Limb (tissue), 2 donors: ENCODE results near the gene ATP2C2.

Experiments used
- DNase-seq, 2 donors: peaks; one replicate each; pipeline ENCODE4 v3.0.0-alpha.2; 2016; ENCODE audit errors: extremely low spot score in 2 of 2

ATP2C2 gene

DNA sequence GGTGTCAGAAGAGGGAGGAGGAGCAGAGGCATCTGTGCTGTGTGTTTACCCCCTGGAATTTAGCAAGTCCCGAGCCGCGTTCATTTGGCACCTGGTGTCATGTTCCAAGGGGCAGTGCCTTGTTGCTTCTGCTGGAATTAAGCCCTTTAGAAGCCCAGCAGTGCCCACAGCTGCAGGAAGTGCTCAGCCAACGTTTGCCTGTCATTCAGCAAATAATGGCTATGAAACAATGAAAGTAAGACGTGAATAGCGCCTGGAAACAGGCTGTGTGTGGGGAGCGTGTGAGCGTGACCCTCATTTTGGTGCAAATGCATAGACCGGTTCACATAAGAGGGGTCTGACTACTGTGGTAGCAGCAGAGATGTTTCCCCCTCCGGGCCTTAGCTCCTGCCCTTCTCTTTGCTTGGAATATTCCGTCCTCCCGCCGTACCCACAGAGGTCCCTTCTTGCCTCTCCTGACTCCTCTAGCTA is 5.8 kb upstream of the ATP2C2 start:
- no peak for DNase-seq

DNA sequence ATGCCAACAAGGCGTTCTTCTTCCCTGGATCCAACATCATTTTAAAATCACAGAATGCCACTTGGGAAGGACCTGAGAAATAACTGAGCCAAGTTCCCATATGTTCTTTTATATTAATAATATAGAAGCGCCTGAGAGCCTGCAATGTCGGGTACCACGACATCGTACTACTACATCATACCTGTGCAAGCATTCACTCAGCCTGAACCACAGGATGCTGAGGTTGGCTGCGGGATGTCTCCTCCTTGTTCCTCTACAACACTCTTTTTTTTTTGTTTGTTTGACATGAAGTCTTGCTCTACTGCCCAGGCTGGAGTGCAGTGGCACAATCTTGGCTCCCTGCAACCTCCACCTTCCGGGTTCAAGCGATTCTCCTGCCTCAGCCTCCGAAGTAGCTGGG is 2.1 kb upstream of the ATP2C2 start:
- DNase-seq, result no peak

DNA sequence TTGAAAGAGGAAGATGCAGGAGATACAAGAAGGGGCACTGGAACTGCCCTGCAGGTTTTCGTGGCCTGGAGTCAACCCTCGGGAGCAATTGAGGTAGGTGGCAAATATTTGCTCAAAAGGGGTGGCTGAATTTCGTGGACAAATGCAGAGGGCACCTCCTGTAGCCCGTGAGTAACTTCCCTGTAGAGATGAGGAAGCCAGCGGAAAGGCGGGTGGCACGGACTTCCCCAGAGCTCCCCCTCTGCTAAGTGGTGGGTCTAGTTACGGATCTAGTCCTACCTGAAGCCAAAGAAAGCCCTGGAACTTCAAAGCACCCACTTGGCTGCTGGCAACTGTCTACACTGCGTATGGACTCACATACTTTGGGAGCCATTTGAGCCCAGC is 1.0 kb upstream of the ATP2C2 start:
- DNase-seq, result no peak

DNA sequence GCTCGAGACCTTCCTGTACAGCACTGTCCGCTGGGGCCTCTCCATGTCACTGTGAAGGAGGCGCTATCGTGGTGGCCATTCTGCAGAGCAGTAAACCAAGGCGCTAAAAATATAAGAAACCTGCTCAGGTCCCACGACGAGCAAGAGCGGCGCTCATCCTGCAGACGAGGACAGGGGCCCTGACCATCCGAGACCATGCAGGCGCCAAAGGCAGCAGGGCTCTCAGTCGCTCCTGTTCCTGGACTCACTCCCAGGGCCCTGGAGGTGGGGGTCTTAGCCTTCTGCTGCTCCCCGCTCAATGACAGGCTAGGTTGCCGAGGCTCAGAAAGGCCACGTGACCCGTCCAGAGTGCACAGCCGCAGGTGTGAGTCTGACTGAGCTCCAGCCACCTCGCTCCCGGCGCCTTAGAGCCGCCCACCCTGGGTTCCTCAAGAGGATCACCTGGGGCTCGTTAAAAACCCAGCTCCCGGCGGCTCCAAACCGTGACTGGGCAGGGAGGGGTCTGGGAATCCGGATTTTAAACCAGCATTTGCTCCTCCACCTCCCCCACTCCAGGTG is 509 bp upstream of the ATP2C2 start:
- no peak for DNase-seq

DNA sequence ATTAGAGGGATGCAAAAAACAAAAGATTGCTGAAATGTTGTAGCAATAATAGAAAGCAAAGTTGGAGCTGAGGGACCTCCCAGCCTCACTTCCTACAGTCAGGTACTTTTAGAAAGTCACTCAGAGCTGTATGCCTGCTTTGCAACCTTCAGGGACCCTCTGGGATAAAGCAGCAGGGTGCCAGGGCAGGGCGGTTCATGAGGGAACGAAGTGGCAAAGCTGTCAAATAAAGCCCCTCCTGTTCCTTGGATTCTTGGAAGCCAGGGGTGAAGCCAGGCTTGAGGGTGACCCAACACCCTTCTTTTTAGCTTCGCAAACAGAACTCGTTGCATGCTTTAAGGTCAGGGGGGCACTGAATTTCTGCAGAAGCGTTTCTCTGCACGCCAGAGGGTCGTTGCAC is 767 bp downstream of the ATP2C2 start:
- DNase-seq, result no peak

DNA sequence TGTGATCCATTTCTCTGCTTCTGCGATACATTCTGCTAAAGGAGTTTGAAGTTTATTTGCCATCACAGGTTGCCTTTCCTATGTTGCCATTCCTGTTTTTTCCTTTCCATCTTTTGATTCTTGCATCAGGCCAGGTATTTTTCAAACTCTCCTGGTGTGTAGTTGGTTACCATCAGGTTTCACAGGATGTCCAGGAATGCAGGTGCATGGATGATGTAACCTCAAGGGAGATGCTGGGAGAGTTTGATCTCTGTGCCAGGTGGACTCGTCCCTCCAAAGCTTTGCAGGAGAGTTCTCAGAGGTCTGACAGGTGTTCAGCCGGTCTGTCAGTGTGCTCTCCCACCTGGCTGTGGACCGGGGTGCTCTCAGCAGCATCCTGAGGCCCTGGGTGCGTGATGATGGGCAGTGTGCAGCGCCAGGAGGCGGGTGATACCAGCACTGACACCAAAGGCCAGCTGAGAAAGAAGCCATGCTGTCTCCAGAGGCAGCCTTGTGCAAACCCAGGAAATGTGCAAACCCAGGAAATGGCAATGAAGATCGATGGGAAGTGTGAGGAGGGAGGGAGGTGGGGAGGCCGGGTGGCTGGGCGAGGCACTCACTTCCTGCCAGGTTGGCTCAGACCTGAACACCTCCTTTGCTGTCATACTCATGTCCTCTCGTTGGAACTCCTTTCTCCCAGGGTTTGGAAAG is 1.7 kb downstream of the ATP2C2 start:
- DNase-seq, result no peak

DNA sequence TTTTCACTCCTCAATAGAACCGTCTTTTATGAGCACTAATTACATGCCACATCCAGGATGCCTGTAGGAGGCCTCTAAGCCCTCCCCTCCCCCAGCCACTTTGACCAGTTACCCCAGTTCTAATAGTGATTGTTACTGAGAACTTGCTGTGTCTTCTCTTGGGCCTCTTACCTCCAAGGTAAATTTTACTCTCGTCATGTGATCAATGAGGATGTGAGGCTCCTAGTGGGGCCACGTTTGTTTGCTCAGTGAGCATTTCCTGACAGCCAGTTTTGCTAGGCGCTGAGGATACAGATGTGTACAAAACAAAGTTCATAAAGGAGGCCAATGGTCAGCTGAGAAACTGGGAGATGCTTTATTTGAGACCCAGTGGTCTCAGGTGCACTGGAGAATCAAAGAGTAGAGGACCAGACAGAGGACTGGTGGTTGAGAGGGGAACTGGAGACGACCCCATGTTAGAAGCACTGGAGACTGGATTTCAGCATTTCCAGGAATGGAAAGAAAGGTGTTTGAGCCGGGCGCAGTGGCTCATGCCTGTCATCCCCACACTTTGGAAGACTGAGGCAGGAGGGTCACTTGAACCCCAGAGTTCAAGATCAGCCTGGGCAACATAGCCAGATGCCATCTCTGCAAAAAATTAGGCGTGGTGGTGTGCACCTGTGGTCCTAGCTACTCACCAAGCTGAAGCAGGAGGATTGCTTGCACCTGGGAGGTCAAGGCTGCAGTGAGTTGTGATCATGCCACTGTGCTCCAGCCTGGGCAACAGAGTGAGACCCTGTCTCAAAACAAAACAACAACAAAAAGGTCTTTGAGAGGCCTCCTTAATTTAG is 2.6 kb downstream of the ATP2C2 start:
- no peak for DNase-seq

DNA sequence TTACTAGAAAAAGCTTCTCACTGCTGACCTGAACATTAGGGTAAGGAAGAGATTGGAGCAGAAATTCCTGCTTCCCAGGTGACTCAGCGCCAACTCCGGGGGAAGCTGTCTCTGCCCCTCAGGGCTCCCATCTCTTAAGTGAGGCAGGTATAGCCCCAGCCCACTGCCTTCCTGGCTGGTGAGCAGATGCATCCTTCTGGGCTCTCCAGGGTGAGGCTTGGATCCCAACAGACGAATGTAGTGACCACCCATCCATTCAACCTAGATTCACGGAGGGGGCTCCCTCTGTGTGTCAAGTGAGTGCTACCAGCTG is 3.2 kb downstream of the ATP2C2 start:
- DNase-seq, result no peak

DNA sequence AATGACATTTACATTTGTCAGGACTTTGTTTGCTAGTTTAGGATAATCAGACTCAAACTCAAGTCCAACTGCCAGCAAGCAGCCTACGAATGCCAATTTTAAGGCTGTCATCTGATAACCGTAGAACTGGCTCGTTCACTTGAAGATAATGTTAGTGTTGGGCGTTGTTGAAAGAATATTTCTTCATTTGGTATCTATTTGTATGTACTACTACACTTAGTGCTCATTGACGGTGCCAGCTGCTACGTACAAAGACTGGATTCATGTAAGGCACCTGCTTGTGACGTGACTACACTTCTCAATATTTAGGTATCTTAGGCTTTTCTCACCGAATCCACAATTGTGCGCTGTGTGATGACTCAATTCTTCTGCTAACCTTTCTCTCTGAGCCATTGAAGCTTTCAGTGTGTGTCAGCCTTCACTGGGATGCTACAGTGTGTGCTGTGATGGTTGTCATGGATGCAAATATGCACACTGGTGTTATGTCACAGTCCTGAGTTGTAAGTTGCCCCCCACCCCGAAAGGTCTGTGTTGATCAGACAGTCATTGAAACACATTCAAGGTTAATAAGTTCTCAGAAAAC is 5.7 kb downstream of the ATP2C2 start:
- no peak for DNase-seq

DNA sequence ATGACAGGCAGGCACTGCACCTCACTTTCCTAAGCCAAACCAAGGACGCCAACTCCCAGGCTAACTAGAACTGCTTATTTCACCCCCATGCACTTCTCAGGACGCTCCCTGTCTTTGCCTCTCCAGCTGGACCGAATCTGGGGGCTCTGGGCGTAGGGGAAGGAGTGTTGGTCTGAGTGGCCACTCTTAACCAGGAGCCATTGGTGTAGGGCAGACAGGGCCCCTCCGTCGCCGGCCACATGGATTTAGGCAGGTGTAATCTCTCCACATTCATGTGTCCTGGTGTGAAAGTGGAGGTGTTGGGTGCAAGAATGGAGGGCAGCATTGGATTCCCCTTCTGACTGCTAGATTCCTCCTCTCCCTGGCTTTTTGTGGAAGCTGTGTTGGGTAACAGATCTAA is 9.8 kb downstream of the ATP2C2 start:
- no peak for DNase-seq

DNA sequence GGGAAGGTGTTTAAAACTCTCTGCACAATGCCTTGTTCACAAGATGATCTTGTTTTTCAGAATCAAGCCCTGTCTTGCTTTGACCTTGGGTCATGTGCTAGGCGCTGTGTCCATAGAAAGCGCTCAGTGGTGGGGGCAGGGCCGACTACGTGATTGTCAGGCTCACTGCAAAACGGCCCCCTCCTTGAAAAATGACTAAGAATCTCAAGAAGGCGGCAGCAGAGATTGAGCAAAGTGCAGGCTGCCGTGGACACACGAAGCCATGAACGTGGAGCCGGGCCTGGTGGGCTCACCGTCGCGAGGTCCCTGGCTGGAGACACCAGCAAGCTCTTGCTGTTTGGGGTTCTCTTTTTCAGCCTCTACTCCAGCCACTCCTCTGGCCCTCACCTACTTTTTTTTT is 10.2 kb downstream of the ATP2C2 start:
- no peak for DNase-seq

DNA sequence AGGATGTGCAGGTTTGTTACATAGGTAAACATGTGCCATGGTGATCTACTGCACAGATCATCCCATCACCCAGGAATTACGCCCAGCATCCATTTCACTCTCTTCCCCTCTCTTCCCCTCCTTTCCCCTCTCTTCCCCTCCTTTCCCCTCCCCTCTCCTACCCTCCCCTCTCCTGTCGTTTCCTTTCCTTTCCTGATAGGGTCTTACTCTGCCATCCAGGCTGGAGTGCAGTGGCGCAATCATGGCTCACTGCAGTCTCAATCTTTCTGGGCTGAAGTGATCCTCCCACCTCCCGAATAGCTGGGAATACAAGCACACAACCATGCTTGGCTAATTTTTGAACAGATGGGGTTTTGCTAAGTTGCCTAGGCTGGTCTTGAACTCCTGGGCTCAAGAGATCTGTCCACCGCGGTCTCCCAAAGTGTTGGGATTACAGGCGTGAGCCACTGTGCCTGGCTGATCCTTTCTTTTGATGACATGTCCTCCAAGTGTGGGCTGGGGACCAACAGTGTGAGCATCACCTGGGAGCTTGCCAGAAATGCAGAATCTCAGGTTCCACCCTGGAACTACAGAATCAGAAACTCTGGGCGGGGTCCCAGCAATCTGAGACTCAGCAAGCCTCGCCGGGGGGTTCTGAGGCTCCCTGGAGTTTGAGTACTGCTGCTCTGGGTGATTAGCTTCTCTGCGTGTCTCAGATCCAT is 10.8 kb downstream of the ATP2C2 start:
- no peak for DNase-seq

DNA sequence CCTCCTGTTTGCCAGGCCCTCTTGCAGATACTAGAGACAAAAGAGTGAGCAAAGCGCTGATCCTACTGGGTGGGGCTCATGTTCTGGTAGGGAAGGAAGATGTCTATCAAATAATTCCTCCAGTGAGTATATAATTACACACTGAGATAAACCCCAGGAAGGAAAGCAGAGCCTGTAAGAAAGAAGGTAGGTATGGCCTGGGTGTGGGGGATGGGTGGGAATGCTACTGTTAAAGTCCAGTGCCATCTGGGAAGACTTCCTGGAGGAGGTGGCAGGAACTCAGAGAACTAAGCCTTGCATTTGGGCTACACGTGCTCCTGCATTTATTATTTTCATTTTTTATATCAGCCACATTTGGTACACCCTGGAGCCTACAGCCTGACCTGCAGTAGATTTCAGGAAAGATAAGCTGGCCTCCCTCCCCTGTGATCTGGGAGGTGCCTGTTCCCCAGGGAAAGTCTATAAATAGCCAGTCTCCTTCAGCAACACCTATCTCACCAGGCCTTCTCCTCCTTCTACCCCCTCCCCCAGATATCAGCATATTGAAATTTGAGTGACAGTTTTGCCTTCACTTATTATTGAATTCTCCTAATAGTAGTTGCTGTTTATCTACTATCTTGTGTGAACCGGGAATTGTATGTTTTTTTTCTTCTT is 11.5 kb downstream of the ATP2C2 start:
- DNase-seq, result no peak

DNA sequence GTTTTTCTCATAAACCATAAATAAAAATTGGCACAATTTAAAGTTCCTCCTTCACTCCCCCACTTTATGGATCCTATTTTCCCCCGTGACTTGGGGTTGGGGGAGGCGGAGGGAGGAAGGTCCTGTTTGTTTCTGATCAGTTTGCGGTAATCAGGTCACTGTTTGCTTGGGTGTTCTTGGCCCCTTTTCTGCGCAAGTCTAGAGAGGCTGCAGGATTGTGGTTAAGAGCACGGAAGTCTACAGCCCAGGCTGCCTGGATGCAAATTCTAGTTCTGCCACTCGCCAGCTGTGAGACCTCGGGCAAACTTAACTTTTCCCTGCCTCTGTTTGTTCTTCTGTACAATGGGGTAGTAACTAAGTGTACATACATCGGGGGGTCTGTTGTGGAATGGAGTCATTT is 12.1 kb downstream of the ATP2C2 start:
- DNase-seq, result no peak

DNA sequence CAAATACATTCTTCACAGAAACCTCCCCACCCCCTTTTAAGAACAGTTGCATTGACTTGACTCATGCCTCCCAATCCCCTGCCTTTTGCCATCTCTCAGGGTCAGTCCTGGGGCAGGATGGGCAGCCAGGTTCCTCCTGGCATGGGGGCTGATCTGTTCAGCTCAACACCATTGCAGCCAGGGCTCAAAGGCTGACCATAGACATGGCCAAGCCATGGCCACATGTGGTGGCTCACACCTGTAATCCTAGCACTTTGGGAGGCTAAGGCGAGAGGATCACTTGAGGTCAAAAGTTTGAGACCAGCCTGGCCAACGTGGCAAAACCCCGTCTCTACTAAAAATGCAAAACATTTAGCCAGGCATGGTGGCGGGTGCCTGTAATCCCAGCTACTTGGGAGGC is 14.1 kb downstream of the ATP2C2 start:
- no peak for DNase-seq

DNA sequence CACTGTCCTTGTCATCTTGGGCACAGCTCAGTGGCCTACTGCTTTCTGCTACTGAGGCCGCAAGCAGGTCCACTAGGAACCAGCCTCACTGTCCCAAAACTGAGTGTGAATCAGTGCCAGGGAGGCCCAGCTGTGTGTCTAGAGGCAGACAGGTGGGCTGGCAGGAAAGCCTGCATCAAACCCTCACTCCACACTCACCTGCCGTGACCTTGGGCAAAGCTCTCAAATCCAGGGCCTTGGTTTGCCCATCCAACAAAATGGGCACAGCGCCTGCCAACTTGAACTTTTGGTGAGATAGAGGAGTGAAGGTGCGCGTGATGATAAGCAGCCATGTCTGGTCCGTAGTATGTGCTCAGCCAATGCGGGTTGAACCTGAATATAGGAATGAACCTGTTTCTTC is 14.8 kb downstream of the ATP2C2 start:
- no peak for DNase-seq

DNA sequence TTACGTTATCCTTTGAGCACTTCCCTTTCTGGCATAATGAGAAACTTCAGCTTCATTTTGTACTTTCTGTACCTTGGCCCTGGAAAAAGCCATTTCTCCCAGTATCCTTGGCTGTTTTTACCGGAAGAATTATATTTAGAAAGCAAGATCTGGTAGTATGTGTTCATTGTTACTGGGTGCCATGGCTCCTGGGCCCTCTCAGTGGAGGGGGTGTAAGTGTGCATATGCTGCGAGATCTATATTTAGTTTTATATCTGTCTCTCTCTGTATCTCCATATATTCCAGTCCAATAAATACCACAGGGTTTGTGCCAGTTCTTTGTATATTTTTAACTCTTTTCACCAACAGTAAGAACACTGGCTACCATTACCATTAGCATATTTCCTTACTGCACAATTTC is 17.7 kb downstream of the ATP2C2 start:
- no peak for DNase-seq

DNA sequence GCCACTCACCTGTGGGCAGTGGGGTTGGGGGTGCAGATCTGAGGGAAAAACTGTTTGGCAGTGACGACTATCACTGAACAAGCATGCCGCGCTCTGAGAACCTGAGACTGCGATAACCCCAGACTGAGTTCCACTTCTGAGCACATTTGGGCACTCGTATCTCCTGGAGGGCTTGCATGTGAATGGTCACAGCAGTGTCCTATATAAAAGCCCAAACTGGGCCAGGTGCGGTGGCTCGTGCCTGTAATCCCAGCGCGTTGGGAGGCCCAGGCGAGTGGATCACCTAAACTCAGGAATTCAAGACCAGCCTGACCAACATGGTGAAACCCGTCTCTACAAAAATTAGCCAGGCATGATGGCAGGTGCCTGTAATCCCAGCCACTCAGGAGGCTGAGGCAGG is 18.7 kb downstream of the ATP2C2 start:
- no peak for DNase-seq

DNA sequence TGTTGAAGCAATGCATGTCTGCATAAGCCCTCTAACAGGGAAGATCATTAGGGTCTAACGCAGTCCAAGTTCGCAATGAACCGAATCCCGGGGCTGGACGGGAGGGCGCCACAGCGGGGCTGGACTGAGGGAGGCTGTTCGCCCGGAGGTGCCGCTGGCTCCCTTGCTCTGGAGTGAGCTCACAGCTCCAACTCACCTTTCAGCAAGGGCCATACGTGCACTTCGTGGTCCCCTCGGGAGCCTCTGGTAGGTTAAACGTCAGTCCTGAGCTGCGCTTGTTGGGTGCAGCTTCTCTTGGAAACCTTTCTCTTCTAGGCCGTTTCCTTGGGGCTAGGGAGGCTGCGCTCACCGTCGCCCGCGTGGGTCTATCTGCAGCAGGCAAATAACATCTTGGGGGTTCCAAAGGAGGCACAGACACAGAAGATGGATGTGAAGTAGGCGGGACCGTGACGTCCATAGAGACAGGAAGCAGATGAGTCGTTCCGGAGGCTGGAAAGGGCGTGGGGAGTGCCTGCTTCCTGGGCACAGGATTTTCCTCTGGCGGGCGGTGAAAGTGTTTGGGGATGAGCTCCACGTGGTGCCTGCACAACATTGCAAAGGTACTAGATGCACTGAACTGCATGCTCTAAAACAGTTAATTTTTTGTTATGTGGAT is 21.9 kb downstream of the ATP2C2 start:
- DNase-seq, result no peak

DNA sequence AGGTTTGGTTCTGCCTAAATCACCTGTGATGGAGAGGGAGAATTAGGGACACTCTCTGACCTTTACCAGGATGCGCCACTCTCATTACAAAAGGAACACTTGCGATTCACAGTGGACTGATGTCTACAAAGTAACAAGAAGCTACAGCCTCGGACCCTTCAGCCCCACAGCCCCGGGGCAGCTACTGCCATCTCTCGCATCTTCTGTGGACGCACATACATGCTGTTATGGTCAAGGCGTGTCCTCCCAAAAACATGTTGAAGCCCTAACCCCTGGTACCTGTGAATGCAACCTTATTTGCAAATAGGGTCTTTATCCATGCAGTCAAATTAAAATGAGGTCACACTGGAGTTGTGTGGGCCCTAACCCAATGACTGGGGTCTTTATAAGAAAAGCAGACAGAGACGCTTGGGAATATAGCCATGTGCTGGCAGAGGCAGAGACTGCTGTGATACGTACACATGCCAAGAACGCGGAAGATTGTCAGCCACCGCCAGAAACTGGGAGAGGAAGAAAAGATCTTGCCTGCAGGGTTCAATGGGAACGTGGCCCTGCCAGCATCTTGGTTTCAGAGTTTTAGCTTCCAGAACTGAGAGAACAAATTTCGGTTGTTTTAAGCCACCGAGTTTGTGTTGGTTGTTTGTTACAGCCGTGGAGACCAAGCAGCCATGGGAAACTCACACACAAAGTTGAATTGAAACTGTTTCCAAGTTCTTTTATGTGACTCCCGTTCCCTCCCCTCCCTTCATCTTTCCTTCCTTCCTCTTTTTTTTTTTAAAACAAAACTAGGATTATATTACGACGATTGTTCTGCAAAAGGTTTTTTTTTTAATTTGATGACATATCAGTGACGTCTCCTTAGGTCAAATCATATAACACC is 23.1 kb downstream of the ATP2C2 start:
- no peak for DNase-seq
